Left ventricle myocardium superior (tissue), 1 donor: ENCODE measurements around the gene RSPH9. TPM values are rescaled to one million over a fixed set of nuclear protein-coding genes. Genes with fewer than 3 reads are reported as not detected.
A peak's percentile ranks its signal among the peaks of the same experiment; 100 is the strongest.

Source experiments
- ATAC-seq: fragments of 200-7000 bp; cut with Tn5 transposase; one replicate; pipeline ENCODE4 v1.9.1; 2020; ENCODE audit warnings: mild to moderate bottlenecking, moderate library complexity
- DNase-seq: peaks from one replicate; pipeline ENCODE4 v3.0.0-alpha.2; 2020
- intact Hi-C: fragments of 100-400 bp; cut with micrococcal nuclease; formaldehyde crosslinking; loops from one replicate; pipeline ENCODE4 v1.11.0; 2022
- total RNA-seq: library from RNA; stranded (reverse); fragmentation: NEBNext Ultra II Directional; extraction: Animal tissue kit (Norgen Biotek cat#: 25700); gene quantifications from one replicate; pipeline ENCODE4 v1.2.1, GENCODE V29; 2021
- donor health status: DM: no; HTN: yes; CAD: no; lungs with severe emphysema.

The RSPH9 gene
- total RNA-seq, 1 donor from 2014 or later: 0.15 TPM

DNA sequence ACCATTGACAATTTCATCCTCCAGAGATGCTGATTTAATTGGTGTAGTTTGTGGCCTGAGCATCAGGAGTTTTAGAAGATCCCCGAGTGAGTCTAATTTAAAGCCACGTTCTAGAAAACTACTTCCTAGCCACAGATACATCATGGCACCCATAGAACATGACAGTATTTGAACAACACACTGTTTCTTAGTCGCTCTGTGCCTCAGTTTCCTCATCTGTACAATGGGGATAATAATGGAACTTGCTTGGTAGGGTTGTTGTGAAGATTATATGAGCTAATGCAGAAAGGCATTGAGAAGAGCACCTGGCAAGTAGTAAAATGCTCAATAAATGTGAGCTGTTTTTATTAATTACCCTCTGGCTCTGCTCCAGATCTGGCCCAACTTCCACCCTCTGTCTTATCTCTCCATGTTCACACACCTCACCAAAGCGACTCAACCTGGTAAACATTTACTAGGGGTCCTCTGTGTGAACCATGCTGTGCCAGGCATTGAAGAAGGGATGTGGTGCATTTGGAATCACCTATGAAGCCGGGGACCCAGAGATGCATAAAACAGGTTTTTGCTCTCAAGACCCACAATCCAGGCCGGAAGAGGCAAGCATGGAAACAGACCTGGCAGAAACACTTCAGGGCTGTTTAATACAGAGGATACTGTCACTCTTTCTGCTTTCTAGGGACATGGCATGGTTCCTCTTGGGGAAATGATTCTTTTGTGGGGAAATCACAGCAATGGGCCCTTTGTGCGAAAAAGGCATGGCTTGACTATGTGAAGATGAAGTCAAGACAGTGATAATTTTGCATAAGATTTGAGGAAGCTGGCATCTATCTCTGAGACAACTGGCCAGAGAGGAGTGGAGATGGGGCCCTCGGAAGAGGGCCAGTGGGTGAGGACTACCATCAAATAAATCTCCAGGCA is 58.9 kb downstream of the RSPH9 start:
- DNase-seq (no peak), ATAC-seq (no peak)
- intact Hi-C loops: no loop called here

DNA sequence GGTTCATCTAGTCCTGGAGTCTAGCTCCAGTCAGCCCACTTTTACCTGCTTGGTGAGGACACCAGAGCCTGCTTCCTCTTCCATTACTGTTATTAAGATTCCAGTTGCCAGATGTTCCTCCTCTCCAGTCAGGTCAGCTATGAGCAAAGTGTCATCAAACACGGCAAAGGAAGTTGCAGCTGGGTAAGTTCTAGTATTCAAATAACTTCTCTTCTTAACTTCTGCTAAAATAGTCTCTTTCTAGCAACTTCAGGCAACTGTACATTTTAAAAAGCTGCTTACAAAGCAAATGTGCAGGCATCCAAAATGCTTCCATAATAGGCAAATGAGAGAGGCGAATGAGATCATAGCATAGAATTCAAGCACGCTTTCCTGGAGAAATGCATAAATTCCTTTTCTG is 61.2 kb downstream of the RSPH9 start:
- DNase-seq (no peak), ATAC-seq (no peak)
- intact Hi-C loops: no loop called here

DNA sequence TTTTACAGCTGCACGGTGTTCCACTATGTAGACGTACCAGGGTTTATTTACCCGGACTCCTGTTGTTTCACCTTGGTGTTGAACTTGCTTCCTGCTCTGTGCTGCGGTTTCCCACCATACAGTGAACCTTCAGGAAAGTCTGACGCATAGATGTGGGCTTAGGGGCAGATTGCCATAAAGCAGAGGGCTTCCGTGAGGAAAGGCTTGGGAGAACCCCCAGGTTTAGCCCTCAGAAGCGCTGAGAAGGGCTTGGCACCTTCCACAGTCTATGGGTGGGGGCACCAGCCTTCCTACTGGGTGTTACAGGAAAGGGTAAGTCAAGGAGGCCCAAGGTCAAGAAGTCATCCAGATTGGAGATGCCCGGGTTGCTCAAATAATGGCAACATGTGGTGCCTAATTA is 62.0 kb downstream of the RSPH9 start:
- DNase-seq (no peak), ATAC-seq (no peak)
- intact Hi-C loops: no loop called here

DNA sequence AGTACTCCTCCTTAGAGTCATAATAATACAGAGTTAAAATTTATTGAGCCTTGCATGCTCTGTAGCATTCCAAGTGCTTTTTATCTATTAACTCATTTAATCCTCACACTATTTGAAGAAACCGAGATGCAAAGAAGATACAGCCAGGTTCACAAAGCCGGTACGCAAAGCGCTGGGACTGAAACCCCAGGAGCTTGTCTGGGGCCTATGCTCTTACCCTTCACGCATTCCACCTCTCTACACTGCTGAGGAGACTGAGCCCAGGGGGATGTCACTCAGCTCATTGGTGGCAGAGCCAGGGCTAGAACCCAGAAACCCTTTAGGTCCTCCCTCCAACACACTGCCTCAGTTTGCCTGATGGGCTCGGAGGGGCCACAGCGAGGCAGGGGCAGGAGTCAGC is 62.4 kb downstream of the RSPH9 start:
- ATAC-seq: no peak
- no peak for DNase-seq
- intact Hi-C loops: no loop called here

DNA sequence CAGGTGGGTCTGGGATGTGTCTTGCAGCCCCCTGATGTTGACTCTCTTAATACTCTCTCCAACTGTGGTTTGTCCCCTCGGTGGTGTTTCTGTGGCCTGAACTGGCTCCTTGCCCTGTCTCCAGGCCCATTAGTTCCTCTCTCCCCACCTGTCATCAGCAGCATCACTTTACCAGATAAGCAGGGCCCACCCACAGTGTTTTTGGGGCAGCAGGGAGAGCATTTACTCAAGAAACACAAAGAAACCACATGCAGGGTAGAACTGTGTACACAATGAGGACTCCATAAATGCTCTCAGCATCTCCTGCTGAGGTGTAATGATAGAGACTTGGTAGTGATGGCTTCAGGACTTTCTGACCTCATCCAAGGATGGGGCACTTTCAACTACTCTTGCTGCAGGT is 62.9 kb downstream of the RSPH9 start:
- ATAC-seq (no peak), DNase-seq (no peak)
- intact Hi-C loops: no loop called here

DNA sequence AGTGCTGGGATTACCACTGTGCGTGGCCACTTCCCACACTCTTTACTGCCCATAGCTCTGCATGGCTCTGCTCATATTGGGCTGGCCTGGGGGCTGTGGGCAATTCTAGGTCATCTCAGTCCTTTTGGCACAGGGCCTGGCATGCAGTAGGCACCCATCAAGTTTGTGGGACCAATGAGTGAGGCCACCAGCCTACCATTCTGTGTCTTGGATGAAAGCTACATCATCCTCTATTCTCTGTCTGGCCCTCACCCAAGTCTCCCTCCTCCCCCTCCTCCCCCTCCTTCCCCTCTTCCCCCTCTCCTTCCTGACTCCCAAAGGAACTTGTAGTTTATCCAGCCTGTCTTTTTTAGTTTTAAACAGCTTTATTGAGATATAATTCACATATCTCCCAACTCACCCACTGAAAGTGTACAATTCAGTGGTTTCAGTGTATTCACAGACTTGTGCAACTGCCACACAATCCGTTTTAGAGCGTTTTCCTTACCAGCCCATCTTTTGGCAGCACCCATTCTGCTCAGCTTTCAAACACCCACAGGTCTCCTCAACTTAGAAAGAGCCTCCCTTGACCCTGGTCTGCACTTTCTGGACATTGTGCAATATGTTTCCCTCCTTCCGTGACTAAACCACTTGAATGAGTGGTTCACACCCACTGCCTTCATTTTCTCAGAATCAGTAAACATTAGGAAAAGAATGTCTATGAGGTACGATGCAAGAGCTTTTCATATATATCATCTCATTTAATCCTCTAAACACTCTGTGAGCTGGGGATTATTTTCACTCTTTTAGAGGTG is 64.2 kb downstream of the RSPH9 start:
- intact Hi-C loops: no loop called here
- ATAC-seq (peak; percentile 78), DNase-seq (no peak)

DNA sequence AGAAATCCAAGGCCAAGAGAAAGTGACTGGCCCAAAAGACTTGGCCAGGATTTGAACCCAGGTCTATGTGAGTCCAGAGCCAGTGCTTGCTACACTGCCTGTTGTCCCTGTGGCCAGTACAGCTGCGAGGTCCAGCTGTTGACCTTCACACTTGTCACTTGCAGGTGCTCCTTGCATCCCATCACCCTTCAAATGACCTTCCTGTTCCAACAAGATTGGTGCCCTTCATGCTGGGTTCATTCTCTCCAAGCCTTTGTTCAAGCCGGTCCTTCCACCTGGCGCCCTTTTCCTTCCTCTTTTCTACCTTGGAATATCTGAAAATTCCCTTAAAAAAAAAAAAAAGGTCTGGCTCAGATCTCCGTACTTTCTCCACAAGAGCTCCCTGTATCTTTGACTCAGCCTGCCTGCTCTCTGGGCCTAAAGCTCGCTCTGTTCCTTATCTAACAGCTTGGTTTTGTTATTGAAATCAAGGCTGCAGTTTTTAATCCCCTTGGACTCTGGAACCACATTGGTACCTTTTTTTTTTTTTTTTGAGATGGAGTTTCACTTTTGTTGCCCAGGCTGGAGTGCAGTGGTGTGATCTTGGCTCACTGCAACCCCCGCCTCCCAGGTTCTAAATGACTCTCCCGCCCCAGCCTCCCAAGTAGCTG is 64.9 kb downstream of the RSPH9 start:
- intact Hi-C loops: no loop called here
- peak; percentile 50 for ATAC-seq
- no peak for DNase-seq

DNA sequence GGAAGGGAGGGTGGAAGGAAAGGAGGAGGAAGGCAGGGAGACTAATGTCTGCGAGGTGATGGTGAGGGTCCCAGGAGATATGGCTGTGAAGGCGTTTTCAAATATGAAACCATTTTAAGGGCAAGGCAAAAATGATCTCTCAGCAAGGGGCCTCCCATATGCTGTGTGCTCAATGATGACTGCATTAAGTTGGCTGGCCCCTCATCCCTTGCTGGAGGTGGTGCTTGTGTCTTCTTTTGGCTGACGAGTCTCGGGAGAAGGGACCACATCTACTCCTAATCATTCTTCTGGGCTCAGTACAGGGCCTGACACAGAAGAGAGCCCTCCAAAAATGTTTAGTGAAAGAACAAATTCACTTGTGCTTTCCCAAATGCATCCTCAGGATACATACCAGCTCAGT is 65.7 kb downstream of the RSPH9 start:
- intact Hi-C loops: no loop called here
- DNase-seq (no peak), ATAC-seq (no peak)

DNA sequence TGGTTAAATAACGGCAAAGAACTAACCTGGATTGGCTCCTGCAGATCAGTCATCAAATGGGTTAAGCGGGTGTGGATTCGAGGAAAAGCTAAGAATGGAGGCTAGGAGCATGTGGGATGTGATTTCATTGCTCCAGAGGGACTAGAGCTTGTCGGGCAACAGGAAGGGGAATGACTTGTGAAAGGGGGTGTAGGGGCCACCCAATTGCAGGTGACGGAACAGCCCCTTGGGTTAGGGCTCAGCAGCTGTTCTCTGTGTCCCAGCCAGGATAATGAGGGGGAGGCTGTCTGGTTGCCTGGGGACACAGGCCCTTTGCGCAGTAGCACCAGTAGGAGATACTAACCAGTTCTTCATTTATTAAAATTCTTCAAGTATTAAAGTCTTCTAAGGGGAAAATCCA is 67.7 kb downstream of the RSPH9 start:
- intact Hi-C loops: no loop called here
- DNase-seq (peak; percentile 41), ATAC-seq (peak; percentile 41)

DNA sequence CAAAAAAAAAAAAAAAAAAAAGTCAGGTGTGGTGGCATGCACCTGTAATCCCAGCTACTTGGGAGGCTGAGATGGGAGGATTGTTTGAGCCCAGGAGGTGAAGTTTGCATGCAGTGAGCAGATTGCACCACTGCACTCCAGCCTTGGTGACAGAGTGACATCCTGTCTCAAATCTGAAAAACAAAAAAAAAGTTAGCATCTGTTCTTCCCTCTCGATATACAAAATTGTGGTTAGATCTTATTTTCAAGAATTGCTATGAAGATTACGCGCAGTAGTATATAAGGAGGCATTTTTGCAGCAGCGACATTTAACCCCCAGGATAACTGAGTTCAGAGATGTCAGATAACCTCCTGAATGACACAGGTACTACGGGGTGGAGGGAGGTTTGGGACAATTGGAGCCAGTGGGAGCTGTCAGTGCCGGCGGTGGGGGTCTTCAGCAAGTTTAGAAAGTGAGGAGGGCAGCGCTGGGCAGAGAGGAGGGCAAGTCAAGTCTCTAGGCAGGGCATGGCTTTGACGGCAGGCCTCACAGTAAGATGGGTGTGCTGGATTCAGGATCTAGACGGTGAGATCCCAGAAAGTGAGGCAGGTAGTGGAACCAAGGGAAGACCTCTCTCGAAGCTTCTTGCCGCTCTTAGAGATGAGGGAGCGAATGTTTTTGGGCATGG is 68.9 kb downstream of the RSPH9 start:
- intact Hi-C loops: no loop called here
- ATAC-seq (no peak), DNase-seq (no peak)

DNA sequence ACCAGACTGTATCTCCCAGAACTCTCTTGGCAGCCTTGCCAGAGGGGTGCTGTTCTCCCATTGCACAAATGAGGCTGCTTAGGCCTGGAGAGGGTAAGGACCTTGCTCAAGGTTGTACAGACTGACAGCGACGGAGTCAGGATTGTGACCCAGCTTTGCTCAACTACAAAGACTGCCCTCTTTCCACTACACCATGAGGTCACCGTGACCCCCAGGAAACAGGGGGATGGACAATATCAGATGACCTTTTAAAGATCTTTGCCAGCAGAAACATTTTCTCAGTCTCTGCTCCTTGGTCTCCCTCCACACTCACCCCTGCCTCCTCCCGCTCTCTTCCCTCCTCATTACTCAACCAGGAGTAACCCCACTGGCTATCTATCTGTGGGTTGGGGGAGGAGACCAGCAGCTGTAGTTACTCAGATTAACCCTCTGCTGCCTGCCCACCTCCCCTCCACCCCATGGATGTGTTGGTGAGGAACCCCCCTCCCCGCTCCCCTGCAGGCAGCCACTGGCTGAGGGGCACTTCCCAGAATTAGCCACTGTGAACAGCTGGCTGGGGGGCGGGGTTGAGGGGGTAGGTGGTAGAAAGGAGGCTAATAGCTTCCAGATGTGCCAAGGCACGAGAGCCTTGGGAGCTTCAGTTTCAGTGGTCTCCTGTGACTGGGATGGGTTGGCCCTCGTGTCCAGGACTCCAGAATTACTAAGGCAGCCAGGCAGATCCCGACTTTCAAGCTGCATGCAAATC is 69.6 kb downstream of the RSPH9 start:
- DNase-seq (peak; percentile 63), ATAC-seq (peak; percentile 15)
- intact Hi-C loops: no loop called here

DNA sequence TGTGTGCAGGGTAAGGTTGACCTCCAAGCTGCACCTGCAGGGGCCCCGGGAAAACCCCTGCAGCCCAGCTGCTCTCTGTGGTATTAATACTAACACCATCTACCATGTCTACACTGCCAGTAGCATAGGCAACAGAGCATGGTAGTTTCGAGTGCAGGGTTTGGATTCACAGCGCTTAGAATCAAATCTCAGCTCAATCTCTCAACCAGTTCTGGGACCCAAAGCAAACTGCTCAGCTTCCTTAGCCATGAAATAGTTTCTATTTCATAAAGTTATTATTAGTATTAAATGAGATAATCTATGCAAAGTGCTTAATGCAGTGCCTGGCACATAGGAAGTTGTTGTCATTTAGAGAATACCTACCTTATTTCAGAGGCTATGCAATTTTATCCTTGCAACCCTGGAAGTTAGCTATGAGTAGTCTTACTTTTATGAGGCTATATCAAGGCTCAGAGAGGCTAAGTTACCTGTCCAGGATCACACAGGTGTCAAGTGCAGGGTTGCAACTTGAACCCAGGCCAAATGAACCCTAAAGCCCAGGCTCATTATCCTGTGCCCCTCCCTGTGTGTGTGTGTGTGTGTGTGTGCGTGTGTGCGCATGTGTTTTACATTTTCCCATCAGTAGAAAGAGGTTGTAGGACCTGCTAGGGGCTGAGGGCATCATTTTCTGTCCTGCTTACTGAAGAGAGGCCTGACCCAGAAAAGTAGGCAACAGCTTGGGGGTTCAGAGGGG is 70.4 kb downstream of the RSPH9 start:
- intact Hi-C loops: no loop called here
- no peak for ATAC-seq
- no peak for DNase-seq

DNA sequence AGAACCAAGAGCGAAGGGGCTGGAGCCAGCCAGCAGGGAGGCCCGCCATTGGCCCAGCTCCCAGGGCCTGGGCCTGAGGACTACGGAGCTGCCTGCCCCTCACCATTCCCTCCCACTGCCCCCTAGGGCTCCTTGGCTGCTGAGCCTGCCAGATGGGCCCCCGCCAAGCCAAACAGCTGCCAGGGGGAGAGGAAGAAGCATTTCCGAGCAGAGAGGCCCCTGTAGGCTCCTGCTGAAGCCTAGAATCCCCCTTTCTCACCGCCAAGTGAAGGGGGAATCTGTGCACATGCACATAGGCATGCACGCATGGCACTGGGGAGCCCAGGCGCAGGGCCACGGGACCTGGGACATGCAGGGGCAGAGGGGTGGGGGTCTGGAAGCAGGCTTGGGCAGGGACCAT is 71.3 kb downstream of the RSPH9 start:
- ATAC-seq: peak; percentile 24
- intact Hi-C loops: no loop called here
- peak; percentile 78 for DNase-seq

DNA sequence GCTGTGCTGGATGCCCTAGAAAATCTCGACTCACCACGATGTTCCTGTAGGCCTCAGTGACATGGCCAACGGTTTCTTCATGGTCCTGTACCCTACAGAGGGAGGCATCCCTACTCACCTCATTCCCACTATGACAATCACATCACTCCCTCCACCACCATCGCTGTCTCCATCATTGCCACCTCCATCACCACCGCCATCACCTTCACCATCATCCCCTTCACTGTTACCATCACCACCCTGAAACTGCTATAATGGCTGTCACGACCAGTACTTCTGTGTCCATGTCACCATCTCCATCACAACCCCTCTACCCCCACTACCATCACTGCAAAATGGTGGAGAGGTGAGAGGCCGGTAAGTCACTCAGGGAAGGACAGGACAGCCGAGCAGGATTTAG is 72.6 kb downstream of the RSPH9 start:
- DNase-seq: no peak
- intact Hi-C loops: no loop called here
- ATAC-seq: no peak

DNA sequence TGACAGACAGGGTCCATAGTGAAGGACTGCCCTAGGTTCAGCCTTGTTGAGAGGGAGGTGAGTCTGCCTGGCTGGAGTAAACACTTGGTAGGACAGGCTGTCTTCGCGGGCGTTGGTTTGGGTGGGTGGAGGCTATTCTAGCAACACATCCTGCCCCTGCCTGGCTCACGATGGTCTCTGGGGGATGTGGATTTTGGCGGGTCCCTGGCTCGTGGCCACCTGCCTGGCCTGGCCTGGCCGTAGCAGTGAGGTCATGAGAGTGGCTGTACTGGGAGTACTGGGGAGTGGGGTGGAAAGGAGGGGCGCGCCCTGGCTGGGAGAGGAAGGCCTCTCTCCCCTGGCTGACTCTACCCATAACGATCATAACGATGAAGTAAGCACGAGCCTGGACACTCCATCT is 73.0 kb downstream of the RSPH9 start:
- ATAC-seq: peak; percentile 88
- intact Hi-C loops: no loop called here

DNA sequence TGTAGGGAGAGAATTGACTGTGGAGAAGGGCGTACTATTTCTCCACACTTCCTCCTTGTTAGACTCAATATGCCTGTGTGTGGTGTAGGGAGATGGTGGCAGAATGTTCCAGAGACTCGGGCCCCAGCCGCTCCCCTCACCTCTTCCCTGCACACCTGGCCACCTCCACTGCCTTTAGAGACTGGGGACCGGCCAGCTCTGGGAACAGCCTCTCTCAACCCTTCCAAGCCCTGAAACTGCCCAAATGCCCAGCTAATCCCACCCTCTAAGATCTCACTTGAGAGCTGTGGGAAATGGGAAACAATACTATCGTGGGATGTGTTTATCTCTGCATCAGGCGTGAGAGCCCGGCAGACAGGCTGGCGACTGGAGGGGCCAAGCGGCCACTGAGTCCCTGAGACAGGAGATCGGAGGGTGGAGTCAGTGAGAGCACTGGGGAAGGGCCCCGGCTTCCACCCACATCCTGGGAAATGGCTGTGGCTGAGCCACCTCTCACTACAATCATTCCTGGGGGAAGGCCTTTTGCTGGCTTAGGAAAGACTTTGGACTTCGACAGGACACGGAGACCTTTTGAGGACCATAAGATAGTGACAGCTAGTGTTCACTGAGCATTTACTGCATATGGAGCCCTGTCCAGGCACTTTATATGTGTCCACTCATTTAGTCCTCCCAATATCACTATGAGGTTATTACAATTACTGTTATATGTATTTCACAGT is 73.7 kb downstream of the RSPH9 start:
- ATAC-seq (peak; percentile 25), DNase-seq (peak; percentile 48)
- intact Hi-C loops: no loop called here

More for the DNA sequence above, 73.0 kb downstream of the RSPH9 start:
- DNase-seq: peak; percentile 87

DNA sequence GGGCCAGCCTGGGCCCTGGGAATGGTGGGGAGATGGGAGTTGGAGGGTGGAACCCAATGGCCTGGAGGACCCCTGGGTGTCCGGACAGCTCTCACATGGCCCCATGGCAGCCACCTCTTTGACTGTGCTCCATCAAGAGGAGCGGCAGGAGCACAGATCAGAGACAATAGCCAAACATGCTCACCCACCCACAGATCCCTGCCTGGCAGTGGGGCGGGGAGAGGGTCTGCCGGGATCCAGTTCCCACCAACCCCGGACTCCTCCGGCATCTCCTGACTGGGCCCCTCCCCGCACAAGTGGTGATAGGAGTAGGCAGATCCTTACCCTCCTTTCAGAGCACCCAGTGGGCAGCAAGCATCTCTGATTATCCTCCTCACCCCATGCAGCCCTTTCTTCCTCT is 74.7 kb downstream of the RSPH9 start:
- ATAC-seq: no peak
- intact Hi-C loops: no loop called here
- no peak for DNase-seq
